Neural progenitor cell (in vitro differentiated cells): ENCODE data around the gene COX19. TPM values are rescaled to one million over a fixed set of nuclear protein-coding genes. Genes with fewer than 3 reads are reported as not detected.

ENCODE experiments used
- DNase-seq: peaks from one replicate; pipeline ENCODE4 v3.0.0-alpha.2; 2016; ENCODE audit warnings: low spot score
- H2AFZ ChIP-seq: fragments of 200-600 bp; sonication (generic); replicated peaks from 2 replicates; pipeline ENCODE4 v1.6.1; 2016; ENCODE audit warnings: antibody characterized with exemption
- H3F3A ChIP-seq: fragments of 200-600 bp; sonication (generic); 2 replicates; pipeline ENCODE4 v1.6.1; 2016; ENCODE audit warnings: antibody characterized with exemption, low read depth
- H3K27ac ChIP-seq: fragments of 200-600 bp; sonication (generic); 2 replicates; pipeline ENCODE4 v1.5.1; 2016; ENCODE audit warnings: mild to moderate bottlenecking
- H3K27me3 ChIP-seq: fragments of 200-600 bp; sonication (generic); 2 replicates; pipeline ENCODE4 v1.6.1; 2016; ENCODE audit warnings: mild to moderate bottlenecking, moderate library complexity
- H3K36me3 ChIP-seq: fragments of 200-600 bp; sonication (generic); 2 replicates; pipeline ENCODE4 v1.5.1; 2016
- H3K4me1 ChIP-seq: fragments of 200-600 bp; sonication (generic); 2 replicates; pipeline ENCODE4 v1.6.1; 2016; ENCODE audit warnings: mixed run types
- H3K4me2 ChIP-seq: fragments of 200-600 bp; sonication (generic); 2 replicates; pipeline ENCODE4 v1.6.1; 2016
- H3K4me3 ChIP-seq: fragments of 200-600 bp; sonication (generic); 2 replicates; pipeline ENCODE4 v1.5.1; 2016
- H3K79me2 ChIP-seq: fragments of 200-600 bp; sonication (generic); 2 replicates; pipeline ENCODE4 v1.6.1; 2016; ENCODE audit warnings: low read depth
- H3K9ac ChIP-seq: fragments of 200-600 bp; sonication (generic); 2 replicates; pipeline ENCODE4 v1.6.1; 2016
- H3K9me3 ChIP-seq: fragments of 200-600 bp; sonication (generic); 2 replicates; pipeline ENCODE4 v1.5.1; 2016; ENCODE audit warnings: low read depth
- H4K20me1 ChIP-seq: fragments of 200-600 bp; sonication (generic); 2 replicates; pipeline ENCODE4 v1.6.1; 2016; ENCODE audit warnings: low read depth
- H3K27ac Mint-ChIP-seq: 3 replicates; pipeline ENCODE4 v1.8.0; 2021; ENCODE audit warnings: mixed read lengths
- H3K27me3 Mint-ChIP-seq: 2 replicates; pipeline ENCODE4 v1.8.0; 2022; ENCODE audit warnings: low read depth, mild to moderate bottlenecking, inconsistent platforms, moderate library complexity, mixed read lengths; ENCODE audit not compliant: insufficient read depth
- H3K36me3 Mint-ChIP-seq: 3 replicates; pipeline ENCODE4 v1.8.0; 2021; ENCODE audit warnings: mixed read lengths
- H3K4me1 Mint-ChIP-seq: 3 replicates; pipeline ENCODE4 v1.8.0; 2021; ENCODE audit warnings: mixed read lengths
- H3K4me3 Mint-ChIP-seq: 3 replicates; pipeline ENCODE4 v1.8.0; 2021; ENCODE audit warnings: mild to moderate bottlenecking, moderate library complexity, mixed read lengths
- H3K9me3 Mint-ChIP-seq: 3 replicates; pipeline ENCODE4 v1.8.0; 2020; ENCODE audit warnings: mixed read lengths
- CTCF ChIP-seq: fragments of 200-600 bp; sonication (generic); IDR thresholded peaks from 2 replicates; pipeline ENCODE4 v1.5.1; 2017; ENCODE audit warnings: antibody characterized with exemption, mild to moderate bottlenecking
- EZH2 ChIP-seq: fragments of 200-600 bp; sonication (generic); IDR thresholded peaks from 2 replicates; pipeline ENCODE4 v1.6.1; 2017; ENCODE audit warnings: antibody characterized with exemption, mild to moderate bottlenecking, moderate library complexity
- EZH2phosphoT487 ChIP-seq: fragments of 200-600 bp; sonication (generic); IDR thresholded peaks from 2 replicates; pipeline ENCODE4 v1.6.1; 2017; ENCODE audit warnings: antibody characterized with exemption
- total RNA-seq: library from RNA; depleted of rRNA; stranded (reverse); fragments of >200 nt; gene quantifications from 2 replicates; pipeline ENCODE4 v1.2.3, GENCODE V29; 2015; ENCODE audit warnings: low replicate concordance

Gene COX19
- total RNA-seq, 1 donor from 2014 or later = 15.1 TPM

GRCh38 chr7:975702-976473 lies 539 bp upstream of the COX19 start:
- H2AFZ ChIP-seq = peak overlapping the region; percentile 66

GRCh38 chr7:974172-974571 lies 1.2 kb downstream of the COX19 start:
- peaks cover 2% of the 10 kb centered on the region for H3K27me3 Mint-ChIP-seq
- H3K27ac Mint-ChIP-seq = peak overlapping the region; percentile 69
- Histone ChIP-seq H3K4me2 (peak overlapping the region; percentile 82), H3K27me3 (no peaks in the 10 kb centered on the region), H3K4me3 (peak overlapping the region; percentile 94), H3K4me1 (peaks cover 20% of the 10 kb centered on the region), H3F3A (peaks cover 6% of the 10 kb centered on the region), H3K9me3 (no peaks in the 10 kb centered on the region), H3K36me3 (no peaks in the 10 kb centered on the region), H3K79me2 (peaks cover 45% of the 10 kb centered on the region), H2AFZ (no peak overlapping the region), H3K9ac (peak overlapping the region; percentile 68), H4K20me1 (peaks cover 34% of the 10 kb centered on the region), H3K27ac (no peak overlapping the region)
- H3K9me3 Mint-ChIP-seq = no peaks in the 10 kb centered on the region
- DNase-seq = no peak
- TF ChIP-seq EZH2phosphoT487 = no peak
- no peak for TF ChIP-seq CTCF
- TF ChIP-seq EZH2 = no peak
- peaks cover 26% of the 10 kb centered on the region for H3K4me1 Mint-ChIP-seq
- H3K4me3 Mint-ChIP-seq = peak overlapping the region; percentile 94
- H3K36me3 Mint-ChIP-seq = peaks cover 3% of the 10 kb centered on the region

More at GRCh38 chr7:975702-976473, 539 bp upstream of the COX19 start:
- Mint-ChIP-seq H3K36me3 (peaks cover 2% of the 10 kb centered on the region), H3K27ac (no peak overlapping the region), H3K27me3 (peaks cover 2% of the 10 kb centered on the region), H3K9me3 (no peaks in the 10 kb centered on the region), H3K4me1 (peaks cover 29% of the 10 kb centered on the region), H3K4me3 (peak overlapping the region; percentile 83)
- Histone ChIP-seq H3K9me3 (no peaks in the 10 kb centered on the region), H3K36me3 (no peaks in the 10 kb centered on the region), H4K20me1 (peaks cover 28% of the 10 kb centered on the region), H3F3A (peaks cover 6% of the 10 kb centered on the region), H3K4me1 (peaks cover 27% of the 10 kb centered on the region), H3K79me2 (peaks cover 43% of the 10 kb centered on the region), H3K9ac (no peak overlapping the region), H3K4me2 (peak overlapping the region; percentile 82), H3K4me3 (peak overlapping the region; percentile 94), H3K27ac (no peak overlapping the region), H3K27me3 (no peaks in the 10 kb centered on the region)
- no peak for DNase-seq
- TF ChIP-seq CTCF = no peak
- TF ChIP-seq EZH2phosphoT487 = no peak
- no peak for TF ChIP-seq EZH2

GRCh38 chr7:973312-973711 lies 2.0 kb downstream of the COX19 start:
- Histone ChIP-seq H3K9me3 (no peaks in the 10 kb centered on the region), H3K79me2 (peaks cover 45% of the 10 kb centered on the region), H3K4me3 (no peak overlapping the region), H4K20me1 (peaks cover 34% of the 10 kb centered on the region), H3F3A (peaks cover 6% of the 10 kb centered on the region), H3K4me2 (no peak overlapping the region), H2AFZ (no peak overlapping the region), H3K4me1 (peaks cover 20% of the 10 kb centered on the region), H3K27me3 (no peaks in the 10 kb centered on the region), H3K9ac (no peak overlapping the region), H3K36me3 (no peaks in the 10 kb centered on the region), H3K27ac (no peak overlapping the region)
- no peak for TF ChIP-seq CTCF
- no peak for TF ChIP-seq EZH2
- TF ChIP-seq EZH2phosphoT487 = no peak
- peaks cover 6% of the 10 kb centered on the region for H3K36me3 Mint-ChIP-seq
- H3K9me3 Mint-ChIP-seq = no peaks in the 10 kb centered on the region
- DNase-seq = no peak
- no peaks in the 10 kb centered on the region for H3K27me3 Mint-ChIP-seq
- peak overlapping the region; percentile 52 for H3K4me3 Mint-ChIP-seq
- no peak overlapping the region for H3K27ac Mint-ChIP-seq
- H3K4me1 Mint-ChIP-seq = peaks cover 24% of the 10 kb centered on the region
